Esophagus muscularis mucosa (tissue), 4 donors: ENCODE data around the gene NCOA1. TPM values are rescaled to one million over a fixed set of nuclear protein-coding genes. Genes with fewer than 3 reads are reported as not detected.
"Not testable (repeated sequence)": the region's sequence is repeated elsewhere in the genome, so short reads cannot be mapped to it uniquely, and the experiment has no call there.

Experiments
- DNase-seq: peaks from one replicate; pipeline ENCODE4 v3.0.0-alpha.2; 2017; ENCODE audit errors: extremely low spot score
- H3K27ac ChIP-seq, 4 donors: fragments of 200-600 bp; sonication (generic); replicated peaks in 1 of 4; 1 replicate in 3 of 4; 2 replicates in 1 of 4; pipeline ENCODE4 v1.5.1; 2016 to 2019; ENCODE audit warnings: mild to moderate bottlenecking in 1 of 4
- H3K27me3 ChIP-seq, 4 donors: fragments of 200-600 bp; sonication (generic); one replicate each; pipeline versions ENCODE4 v1.5.1 to v1.6.0; 2016 to 2019
- H3K36me3 ChIP-seq, 4 donors: fragments of 200-600 bp; sonication (generic); one replicate each; pipeline ENCODE4 v1.5.1; 2016 to 2019
- H3K4me1 ChIP-seq, 4 donors: fragments of 200-600 bp; sonication (generic); one replicate each; pipeline ENCODE4 v1.5.1; 2016 to 2019
- H3K4me3 ChIP-seq, 4 donors: fragments of 200-600 bp; sonication (generic); 1 replicate in 2 of 4; 2 replicates in 2 of 4; pipeline ENCODE4 v1.5.1; 2016 to 2019; ENCODE audit warnings: mild to moderate bottlenecking in 4 of 4, moderate library complexity in 1 of 4
- H3K9me3 ChIP-seq, 4 donors: fragments of 200-600 bp; sonication (generic); 1 replicate in 3 of 4; 2 replicates in 1 of 4; pipeline ENCODE4 v1.5.1; 2016 to 2019
- EP300 ChIP-seq: sonication (generic); formaldehyde crosslinking; IDR thresholded peaks from one replicate; pipeline ENCODE4 v1.6.1; 2017; ENCODE audit warnings: antibody characterized with exemption
- POLR2A ChIP-seq: fragments of 450-650 bp; IDR thresholded peaks from one replicate; pipeline ENCODE4 v1.6.1; 2017; ENCODE audit warnings: antibody characterized with exemption, moderate library complexity, mild to moderate bottlenecking, low read depth
- POLR2AphosphoS5 ChIP-seq, 2 donors: sonication (generic); formaldehyde crosslinking; IDR thresholded peaks; one replicate each; pipeline ENCODE4 v1.6.1; 2017; ENCODE audit warnings: antibody characterized with exemption in 2 of 2
- WGBS: methylation state at CpG from one replicate; pipeline ENCODE4 v1.1.5; 2018; 5-methylcytosine and 5-hydroxymethylcytosine counted together
- intact Hi-C: fragments of 100-400 bp; cut with DNase I; formaldehyde crosslinking; loops from one replicate; pipeline ENCODE4 v1.15.1; 2023
- total RNA-seq, 4 donors: library from RNA; depleted of rRNA; stranded (reverse); fragments of >200 nt; gene quantifications; one replicate each; pipeline versions ENCODE4 v1.1.0 to v1.2.1, GENCODE V29; 2016
- TF ChIP-seq, protein P1 (sequence below), 3 experiments: fragments of 200-600 bp in 2 of 3; fragments of 450-650 bp in 1 of 3; sonication (generic) in 2 of 3; IDR thresholded peaks; one replicate each; pipeline ENCODE4 v1.5.1; 2017 to 2019; ENCODE audit warnings: antibody characterized with exemption in 3 of 3, mild to moderate bottlenecking in 2 of 3, moderate library complexity in 1 of 3

Gene NCOA1
- total RNA-seq, 4 donors from 2014 or later, result 43.9 to 49.4 (median 47.3) TPM

DNA sequence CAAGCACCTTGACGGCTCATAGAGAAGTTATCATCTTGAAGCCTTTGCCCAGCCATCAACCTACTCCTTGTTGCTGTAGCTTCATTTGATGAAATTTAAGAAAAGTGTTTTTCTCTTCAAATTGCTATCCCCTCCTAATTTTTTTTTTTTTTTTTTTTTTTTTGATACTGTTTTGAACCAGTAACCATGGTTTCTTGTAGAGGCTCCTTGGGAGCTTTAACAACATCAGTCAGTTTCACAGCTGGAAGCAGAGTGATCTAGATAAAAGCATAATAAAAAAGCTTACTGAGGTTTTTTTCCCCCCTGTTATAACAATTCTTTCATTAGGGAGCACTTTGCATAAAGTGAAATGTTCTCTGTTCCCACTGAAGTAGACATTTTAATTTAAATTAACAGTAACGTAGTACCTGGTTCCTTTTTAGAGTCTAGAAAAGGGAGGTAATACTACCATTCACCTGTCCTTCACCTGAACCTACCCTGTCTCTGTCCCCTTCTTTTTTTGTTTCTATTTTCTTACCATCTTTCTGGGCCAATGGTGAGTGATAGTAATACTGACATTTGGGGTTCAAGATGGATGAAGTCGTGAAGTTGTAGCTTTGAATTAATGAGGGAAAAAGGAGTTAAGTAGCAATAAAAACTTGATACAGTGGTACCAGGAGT, 101.5 kb downstream of the NCOA1 start:
- Histone ChIP-seq H3K4me3 (no peak overlapping the region), H3K27me3 (no peaks in the 10 kb centered on the region), H3K36me3 (peaks cover 0 to 10% (median 2%) of the 10 kb centered on the region in 4 donors), H3K4me1 (peaks cover 2 to 17% (median 10%) of the 10 kb centered on the region in 4 donors), H3K27ac (no peak overlapping the region), H3K9me3 (no peaks in the 10 kb centered on the region)
- intact Hi-C loops, result no loop called here
- TF ChIP-seq EP300 (no peak), POLR2AphosphoS5 (IDR thresholded peaks at IDR 0.05) (no peak), POLR2A (no peak)
- TF ChIP-seq, protein P1, sequence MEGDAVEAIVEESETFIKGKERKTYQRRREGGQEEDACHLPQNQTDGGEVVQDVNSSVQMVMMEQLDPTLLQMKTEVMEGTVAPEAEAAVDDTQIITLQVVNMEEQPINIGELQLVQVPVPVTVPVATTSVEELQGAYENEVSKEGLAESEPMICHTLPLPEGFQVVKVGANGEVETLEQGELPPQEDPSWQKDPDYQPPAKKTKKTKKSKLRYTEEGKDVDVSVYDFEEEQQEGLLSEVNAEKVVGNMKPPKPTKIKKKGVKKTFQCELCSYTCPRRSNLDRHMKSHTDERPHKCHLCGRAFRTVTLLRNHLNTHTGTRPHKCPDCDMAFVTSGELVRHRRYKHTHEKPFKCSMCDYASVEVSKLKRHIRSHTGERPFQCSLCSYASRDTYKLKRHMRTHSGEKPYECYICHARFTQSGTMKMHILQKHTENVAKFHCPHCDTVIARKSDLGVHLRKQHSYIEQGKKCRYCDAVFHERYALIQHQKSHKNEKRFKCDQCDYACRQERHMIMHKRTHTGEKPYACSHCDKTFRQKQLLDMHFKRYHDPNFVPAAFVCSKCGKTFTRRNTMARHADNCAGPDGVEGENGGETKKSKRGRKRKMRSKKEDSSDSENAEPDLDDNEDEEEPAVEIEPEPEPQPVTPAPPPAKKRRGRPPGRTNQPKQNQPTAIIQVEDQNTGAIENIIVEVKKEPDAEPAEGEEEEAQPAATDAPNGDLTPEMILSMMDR (IDR thresholded peaks at IDR 0.05), result no peak
- DNase-seq, result no peak
- 95% methylated on average over 3 of the region's 3 CpGs for WGBS

DNA sequence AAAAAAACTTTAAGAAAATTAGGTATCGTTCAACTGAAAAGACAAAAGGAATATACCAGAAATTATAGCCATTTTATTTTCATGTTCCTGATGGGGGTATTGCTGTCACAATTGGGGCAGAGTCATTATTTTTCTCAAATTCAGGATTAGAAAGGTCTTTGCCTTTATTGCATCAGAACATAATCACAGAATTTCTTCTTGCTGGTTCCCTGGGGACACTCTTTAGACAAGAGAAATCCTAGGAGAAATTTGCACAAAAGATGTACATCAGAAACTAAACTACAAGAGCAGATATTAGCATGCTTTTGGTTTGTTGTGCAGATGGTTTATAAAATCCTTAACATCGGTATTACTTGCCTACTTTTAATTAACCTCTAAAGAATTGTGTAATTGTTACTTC, 103.2 kb downstream of the NCOA1 start:
- Histone ChIP-seq H3K4me1 (peaks cover 2 to 17% (median 10%) of the 10 kb centered on the region in 4 donors), H3K27ac (no peak overlapping the region), H3K4me3 (no peak overlapping the region), H3K36me3 (no peaks in the 10 kb centered on the region), H3K27me3 (no peaks in the 10 kb centered on the region), H3K9me3 (no peaks in the 10 kb centered on the region)
- DNase-seq, result no peak
- TF ChIP-seq POLR2A, result no peak
- TF ChIP-seq POLR2AphosphoS5 (IDR thresholded peaks at IDR 0.05), result no peak
- TF ChIP-seq EP300, result no peak
- TF ChIP-seq, protein P1 (IDR thresholded peaks at IDR 0.05), result no peak
- intact Hi-C loops, result no loop called here
- 89% methylated on average over 2 of the region's 2 CpGs for WGBS

DNA sequence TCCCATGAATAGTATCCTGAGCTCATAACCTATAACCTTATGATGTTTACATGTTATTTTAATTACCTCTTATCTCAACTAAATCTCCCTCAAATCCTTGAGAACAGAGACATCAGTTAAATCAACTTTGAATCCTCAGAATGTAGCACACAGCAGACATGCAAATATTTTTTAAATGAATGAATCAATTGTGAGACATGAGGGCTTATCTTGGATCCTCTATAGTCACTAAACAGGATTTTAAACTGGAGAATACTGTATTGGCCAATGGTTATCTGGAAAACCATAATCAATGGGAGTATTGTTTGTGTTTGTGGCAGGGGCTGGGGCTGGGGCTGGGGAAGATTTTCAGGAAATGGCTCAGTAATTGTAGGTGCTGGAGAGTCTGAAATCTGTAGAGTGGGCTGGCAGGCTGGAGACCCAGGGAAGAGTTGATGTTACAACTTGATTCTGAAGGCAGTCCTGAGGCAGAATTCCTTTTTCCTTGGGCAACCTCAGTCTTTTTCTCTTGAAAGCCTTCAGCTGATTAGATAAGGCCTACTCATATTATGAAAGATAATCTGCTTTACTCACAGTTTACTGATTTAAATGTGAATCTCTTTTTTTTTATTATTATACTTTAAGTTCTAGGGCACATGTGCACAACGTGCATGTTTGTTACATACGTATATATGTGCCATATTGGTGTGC, 106.3 kb downstream of the NCOA1 start:
- 92% methylated on average over 2 of the region's 2 CpGs for WGBS

DNA sequence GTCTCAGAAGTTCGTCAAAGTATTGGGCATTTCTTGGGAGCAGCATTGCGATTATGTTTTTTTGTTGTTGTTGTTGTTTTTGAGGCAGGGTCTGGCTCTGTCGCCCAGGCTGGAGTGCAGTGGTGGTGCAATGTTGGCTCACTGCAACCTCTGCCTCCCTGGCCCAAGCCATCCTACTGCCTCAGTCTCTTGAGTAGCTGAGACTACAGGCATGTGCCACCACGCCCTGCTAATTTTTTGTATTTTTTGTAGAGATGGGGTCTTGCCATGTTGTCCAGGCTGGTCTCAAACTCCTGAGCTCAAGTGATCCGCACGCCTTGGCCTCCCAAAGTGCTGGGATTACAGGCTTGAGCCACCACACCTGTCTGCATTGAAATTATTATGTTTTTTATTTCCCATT, 109.1 kb downstream of the NCOA1 start:
- H3K27ac ChIP-seq, H3K4me3 ChIP-seq, H3K9me3 ChIP-seq, H3K4me1 ChIP-seq, H3K36me3 ChIP-seq, DNase-seq, intact Hi-C loops, H3K27me3 ChIP-seq: not testable (repeated sequence)
- 97% methylated on average over 6 of the region's 6 CpGs for WGBS

More for the DNA sequence above, 106.3 kb downstream of the NCOA1 start:
- Histone ChIP-seq H3K27ac (no peak overlapping the region), H3K4me1 (peaks cover 2 to 17% (median 10%) of the 10 kb centered on the region in 4 donors), H3K36me3 (no peaks in the 10 kb centered on the region), H3K9me3 (no peaks in the 10 kb centered on the region), H3K27me3 (no peaks in the 10 kb centered on the region), H3K4me3 (no peak overlapping the region)
- DNase-seq, result no peak
- intact Hi-C loops, result no loop called here
- TF ChIP-seq, protein P1 (IDR thresholded peaks at IDR 0.05), result no peak
- TF ChIP-seq POLR2AphosphoS5 (IDR thresholded peaks at IDR 0.05), result no peak
- no peak for TF ChIP-seq EP300
- TF ChIP-seq POLR2A, result no peak

DNA sequence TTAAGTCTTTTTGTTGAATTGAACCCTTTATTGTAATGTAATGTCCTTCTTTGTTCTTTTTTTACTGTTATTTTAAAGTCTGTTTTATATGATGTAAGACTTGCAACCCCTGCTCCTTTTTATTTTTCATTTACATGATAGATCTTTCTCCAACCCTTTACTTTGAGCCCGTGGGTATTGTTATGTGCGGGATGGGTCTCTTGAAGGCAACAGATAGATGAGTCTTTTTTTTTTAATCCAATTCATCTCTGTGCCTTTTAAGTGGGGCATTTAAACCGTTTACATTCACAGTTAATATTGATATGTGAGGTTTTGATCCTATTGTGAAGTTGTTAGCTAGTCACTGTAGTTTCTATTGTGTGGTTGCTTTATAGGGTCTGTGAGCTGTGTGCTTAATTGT, 120.6 kb downstream of the NCOA1 start:
- Histone ChIP-seq H3K4me1 (peaks cover 4 to 22% (median 12%) of the 10 kb centered on the region in 4 donors), H3K27me3 (no peaks in the 10 kb centered on the region), H3K36me3 (no peaks in the 10 kb centered on the region), H3K27ac (no peak overlapping the region), H3K9me3 (peaks cover 0 to 14% (median 3%) of the 10 kb centered on the region in 4 donors), H3K4me3 (no peak overlapping the region)
- TF ChIP-seq, protein P1 (IDR thresholded peaks at IDR 0.05), result no peak
- TF ChIP-seq EP300 (no peak), POLR2A (no peak), POLR2AphosphoS5 (IDR thresholded peaks at IDR 0.05) (no peak)
- DNase-seq, result no peak
- WGBS, result 92% methylated on average over 3 of the region's 3 CpGs
- intact Hi-C loops, result no loop called here
